Hematopoietic multipotent progenitor cell treated with erythropoietin and hydrocortisone succinate and interleukin-3 and kit ligand, for 4 days (in vitro differentiated cells): Measurements from ENCODE around the gene AK5.
"Not testable (repeated sequence)": the region's sequence is repeated elsewhere in the genome, so short reads cannot be mapped to it uniquely, and the experiment has no call there.

Experiments
- DNase-seq: peaks from one replicate; pipeline ENCODE4 v3.0.0-alpha.2; 2015

The AK5 gene

DNA sequence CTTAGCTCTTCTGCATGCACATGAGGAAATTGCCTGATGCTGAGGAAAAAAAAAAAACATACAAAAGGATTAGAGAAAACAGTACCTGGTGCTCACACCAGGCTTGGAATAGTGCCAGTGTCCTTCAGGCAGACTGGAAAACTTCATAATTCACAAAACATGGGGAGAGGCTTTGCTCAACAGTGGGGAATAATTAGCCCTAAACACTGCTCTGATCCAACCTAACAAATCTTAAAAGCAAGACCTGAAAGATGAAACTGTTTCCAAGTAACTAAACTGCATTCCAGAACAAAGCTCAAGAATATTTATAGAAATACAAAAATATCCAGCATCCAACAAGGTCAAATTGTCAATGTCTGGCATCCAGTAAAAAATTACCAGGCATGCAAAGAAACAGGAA is 124.8 kb downstream of the AK5 start:
- no peak for DNase-seq

DNA sequence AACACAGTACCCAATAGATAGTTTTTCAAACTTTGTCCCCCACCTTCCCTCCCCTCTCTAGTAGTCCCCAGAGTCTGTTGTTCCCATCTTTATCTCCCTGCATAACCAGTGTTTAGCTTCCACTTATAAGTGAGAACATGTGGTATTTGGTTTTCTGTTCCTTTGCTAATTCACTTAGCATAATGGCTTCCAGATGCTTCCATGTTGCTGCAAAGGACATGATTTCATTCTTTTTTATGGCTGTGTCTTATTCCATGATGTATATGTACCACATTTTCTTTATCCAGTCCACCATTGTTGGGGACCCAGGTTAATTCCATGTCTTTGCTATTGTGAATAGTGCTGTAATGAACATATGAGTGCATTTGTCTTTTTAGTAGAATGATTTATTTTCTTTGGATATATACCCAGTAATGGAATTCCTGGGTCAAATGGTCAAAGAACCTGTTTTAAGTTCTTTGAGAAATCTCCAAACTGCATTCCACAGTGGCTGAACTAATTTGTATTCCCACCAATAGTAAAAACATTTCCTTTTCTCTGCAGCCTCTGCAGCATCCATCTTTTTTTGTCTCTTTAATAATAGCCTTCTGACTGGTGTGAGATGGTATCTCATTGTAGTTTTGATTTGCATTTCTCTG is 126.0 kb downstream of the AK5 start:
- DNase-seq: no peak

DNA sequence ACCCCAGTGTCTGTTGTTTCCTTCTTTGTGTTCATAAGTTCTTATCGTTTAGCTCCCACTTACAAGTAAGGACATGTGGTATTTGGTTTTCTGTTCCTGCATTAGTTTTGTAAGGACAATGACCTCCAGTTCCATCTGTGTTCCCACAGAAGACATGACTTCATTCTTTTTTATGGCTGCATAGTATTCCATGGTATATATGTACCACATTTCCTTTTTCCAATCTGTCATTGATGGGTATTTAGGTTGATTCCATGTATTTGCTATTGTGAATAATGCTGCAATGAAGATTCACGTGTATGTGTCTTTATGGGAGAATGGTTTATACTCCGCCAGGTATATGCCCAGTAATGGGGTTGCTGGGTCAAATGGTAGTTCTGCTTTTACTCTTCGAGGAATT is 127.1 kb downstream of the AK5 start:
- DNase-seq: not testable (repeated sequence)

DNA sequence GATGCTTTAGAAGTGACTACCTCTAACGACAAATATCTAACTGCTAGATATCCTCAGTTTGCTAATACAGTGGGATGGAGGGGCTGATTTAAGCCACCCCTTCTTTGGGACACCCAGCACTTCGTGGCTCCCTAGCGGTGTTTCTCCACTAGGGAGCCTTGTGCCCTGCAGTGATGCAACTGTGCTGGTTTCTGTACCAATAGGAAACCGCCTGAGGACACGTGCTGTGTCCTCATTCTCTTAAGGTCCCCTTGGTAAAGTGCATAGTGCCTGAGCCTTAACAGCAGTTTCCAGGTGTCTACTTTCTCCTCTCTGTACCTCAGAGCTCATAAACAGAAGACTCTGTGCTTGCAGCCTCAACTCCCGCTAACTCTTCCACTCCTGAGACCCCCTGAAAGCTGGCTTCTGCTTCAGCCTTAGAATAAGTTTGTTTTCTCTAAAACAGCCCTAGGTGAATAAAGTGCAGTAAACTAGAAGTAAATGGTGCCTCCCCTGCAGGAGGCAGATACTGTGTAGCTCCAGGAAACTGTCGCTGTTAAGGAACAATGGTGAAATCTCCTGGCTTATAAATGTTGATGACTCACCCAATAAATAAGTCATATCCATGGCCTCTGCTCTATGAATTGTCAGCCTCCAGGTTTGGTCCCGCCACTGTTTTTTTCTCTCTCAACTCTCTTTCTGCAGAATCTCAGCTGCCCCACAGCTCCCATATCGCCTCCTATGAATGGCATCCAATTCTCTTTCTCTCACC is 130.4 kb downstream of the AK5 start:
- DNase-seq: peak; percentile 43

DNA sequence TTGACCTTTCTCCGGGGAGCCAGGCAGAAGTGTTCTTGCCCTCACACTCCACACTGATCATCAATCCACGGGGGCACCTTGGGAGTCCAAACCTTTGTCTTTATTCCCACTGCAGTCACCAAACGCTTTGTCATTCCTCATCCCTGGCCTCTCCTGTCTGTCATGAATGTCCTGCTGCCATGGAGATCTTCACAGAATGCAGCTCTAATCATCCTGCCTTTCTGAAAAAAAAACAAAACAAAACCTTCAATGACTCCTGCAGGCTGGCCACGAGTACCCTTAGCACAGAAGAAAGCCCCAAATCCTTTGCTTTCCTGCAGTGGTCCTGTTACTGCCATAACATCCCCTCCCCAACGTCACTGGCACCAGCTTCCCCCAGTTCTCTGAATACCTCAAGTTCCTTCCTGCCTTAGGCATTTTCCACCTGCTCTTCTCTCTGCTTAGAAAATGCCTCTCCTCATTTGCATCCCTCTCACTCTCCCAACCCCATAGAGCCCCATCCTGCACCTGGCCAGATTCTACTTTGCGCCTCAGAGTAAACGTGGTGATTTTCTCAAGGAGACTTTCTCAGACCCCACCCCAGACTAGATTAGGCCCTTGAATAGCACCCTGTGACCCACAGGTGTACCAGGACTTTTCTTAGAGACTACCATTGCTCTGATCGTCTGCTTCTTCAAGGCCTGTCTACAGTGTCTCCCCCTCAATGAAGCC is 131.2 kb downstream of the AK5 start:
- DNase-seq: peak; percentile 8

DNA sequence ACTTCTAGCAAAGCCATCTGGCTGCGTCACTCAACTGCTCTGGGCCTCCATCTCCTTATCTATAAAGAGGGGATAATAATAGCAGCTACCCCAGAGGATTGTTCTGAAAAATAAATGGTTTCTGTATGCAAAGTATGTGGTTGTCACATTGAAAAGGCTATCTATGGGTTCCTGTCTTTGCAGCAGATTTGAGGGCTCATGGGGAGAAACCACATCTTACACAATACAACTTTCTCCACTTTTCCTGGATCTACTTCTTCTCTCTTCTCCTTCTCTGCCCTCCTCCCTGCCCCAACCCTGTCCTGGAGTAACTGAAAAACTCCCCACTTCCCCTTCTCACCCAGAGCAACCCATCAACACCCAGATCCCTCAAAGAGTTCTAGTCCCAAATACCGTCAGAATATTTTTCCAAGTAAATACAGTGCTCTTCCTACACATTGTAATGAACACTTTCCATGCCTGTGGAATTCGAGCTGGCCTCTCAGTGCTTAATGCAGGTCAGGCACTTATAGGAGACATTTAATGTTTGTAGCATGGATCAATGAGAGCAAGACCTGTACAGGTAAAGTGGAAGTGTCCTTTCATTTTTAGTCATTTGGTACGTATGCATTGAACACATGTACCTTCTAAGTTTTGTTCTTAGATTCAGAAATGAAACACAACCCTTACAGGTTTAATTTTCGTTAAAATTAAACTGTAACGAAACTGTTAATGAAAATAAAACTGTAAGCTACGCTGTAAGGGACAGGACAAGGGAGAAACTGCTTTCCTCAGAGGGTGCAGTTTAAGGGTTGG is 131.9 kb downstream of the AK5 start:
- DNase-seq: peak; percentile 72

DNA sequence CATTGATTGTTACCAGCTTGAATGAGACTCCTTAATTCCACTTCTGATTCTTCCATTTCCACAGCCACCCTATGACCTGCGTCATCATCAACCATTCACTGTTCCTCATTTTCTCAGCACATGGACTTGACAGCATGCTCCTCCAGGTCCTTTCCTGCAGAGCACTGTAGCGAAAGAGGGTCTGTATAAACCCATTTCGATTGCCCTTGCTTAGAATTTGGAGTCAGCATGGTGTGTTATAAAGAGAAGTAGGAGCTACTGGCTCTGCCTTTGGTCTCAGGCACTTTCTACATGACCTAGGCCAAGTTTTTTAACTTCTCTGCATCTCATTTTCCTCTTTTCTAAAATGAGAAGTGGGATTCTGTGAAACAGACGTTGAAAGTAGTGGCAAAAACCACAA is 133.8 kb downstream of the AK5 start:
- DNase-seq: peak; percentile 60

DNA sequence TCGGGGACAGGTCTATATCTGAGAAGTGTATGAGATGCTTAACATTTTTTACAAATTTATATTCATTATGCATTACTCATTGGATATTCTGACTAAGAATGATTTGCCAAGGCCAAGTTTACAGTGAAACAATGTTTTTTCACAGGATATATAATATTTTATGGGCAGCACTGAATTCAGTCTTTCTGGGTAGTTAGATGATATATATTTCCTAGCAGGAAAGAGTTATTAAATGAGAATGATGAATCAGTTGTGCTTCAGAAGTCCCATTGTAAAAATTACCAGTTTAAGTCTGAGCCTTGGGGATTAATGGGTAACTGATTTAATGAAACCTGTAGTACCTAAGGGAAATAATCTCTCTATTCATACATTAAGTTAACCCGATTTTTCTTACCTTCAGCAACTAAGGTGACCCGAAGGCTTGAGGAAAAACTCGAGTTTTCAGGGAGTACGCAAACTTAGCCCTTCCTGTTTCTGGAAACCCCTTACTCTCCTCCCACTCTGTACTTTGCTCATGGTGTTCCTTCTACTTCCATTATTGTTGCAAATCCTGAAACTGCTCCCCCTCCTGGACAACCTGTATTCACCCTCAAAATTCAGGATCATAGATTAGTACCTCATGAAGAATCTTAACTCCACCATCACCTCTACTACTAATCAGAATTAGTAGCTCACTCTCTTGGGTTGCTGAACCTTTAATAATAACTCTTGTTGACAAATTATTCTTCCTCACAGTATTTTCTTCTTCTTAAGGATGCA is 135.1 kb downstream of the AK5 start:
- peak; percentile 25 for DNase-seq

DNA sequence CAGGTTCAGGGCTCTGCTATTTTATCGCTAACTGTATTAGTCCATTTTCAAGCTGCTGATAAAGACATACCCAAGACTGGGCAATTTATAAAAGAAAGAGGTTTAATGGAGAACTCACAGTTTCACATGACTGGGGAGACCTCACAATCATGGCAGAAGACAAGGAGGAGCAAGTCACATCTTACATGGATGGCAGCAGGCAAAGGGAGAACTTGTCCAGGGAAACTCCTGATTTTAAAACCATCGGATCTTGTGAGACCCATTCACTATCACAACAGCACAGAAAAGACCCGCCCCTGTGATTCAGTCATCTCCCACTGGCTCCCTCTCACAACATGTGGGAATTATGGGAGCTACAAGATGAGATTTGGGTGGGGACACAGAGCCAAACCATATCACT is 136.2 kb downstream of the AK5 start:
- DNase-seq: not testable (repeated sequence)

DNA sequence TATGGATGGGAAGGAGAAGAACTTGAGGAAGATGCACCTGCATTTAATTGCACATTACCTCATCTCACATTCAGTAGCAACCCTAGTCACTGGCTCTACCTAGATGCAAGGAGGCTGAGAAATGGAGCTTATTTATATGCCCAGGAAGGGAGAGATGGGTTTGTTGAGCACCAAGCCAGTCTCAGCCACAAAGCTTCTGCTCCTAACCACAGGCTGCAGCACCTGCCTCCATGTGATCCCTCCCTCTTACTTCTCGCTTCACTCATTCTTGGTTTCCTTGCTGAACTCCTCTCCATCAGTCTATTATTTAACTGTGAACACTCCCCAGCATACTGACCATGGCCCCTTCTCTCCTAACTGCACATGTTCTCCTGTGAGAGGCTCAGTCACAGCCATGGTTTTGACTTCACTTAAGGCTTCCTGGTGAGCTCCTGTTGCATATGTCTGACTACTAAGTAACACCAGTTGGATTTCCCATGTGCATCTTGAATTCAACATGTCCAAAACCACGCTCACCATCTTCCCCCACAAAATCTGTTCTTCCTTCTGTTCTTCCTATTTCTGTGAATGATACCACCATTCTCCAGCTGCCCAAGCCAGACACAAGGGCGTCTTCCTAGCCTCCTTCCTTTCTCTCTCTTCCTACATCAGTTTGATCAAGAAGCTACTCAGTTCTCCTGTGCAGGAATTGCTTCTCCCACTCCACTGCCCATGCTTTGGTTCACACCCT is 139.8 kb downstream of the AK5 start:
- DNase-seq: no peak

DNA sequence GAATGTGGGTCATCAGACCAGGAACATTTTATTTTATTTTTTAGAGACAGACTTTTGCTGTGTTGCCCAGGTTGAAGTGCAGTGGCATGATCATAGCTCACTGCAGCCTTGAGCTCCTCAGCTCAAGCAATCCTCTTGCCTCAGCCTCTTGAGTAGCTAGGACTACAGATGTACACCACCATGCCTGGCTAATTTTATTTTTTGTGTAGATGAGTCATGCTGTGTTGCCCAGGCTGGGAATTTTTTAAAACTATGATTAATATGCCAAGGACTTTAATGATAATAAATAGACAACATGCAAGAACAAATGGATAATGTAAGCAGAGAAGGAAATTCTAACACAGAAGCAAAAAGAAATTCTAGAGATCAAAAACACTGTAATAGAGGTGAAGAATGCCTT is 142.4 kb downstream of the AK5 start:
- DNase-seq: no peak

DNA sequence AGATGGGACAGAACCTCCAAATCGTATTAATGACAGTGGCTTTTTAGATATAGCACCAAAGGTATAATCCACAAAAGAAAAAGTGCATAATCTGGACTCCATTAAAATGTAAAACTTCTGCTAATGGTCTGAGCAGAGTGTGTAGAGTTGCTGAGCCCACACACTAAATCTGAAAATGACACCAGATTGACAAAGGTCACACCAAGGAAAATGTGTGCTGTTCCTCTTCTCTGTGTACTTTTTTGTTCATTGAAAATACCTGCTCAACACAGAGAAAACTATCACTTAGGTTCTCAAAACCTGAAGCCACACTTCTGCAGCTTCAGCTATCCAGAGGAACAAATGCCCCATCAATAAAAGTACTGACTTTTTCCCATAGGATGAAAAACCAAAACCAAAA is 146.2 kb downstream of the AK5 start:
- no peak for DNase-seq

DNA sequence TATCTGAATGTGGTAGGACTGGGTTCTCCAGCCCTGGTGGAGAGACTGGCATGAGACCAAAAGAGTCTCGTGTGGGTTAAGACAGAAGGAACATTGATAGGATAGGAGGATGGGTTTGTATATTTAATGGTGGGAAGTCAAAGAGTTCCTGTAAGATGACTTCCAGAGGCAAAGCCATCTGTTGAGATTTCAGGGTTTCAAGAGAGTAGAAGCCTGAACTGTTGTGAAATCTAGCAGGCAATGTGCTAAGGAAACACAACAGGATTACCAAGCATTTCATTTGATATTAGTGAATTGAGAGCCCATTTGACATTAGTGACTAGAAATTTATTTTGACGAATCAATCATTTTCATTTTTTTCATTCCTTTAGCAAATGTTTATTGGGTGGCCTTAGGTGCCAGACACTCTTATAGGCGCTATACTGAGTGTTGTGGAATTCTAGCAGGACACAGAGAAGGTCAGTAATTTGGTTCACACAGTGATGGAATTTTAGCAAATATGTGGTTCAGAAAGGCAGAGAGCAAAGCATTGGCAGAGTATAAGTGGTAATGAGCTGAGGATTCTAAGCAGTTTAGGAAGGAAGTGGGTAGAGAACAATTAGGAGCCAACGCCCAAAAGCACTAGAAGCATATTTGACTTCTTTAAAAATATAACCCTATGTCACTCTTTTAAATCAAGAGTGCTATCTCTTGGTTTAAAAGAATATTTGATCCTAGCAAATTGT is 149.3 kb downstream of the AK5 start:
- peak; percentile 79 for DNase-seq

DNA sequence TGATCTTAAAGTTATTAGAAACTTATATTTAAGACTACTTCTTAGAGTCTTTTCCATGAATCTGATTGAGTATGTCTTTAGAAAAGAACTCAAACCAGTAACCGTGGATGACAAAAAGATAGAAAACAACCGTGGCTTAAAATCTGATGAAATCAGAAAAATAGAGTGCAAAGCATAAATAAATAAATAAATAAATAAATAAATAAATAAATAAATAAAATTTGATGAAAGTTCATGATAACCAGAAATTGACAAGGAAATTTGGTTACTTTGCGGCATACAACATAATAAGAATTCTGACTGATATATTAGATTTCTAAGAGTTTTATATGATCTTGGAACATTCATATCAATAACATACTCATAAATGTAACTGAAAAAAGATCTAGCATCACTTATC is 152.1 kb downstream of the AK5 start:
- DNase-seq: no peak

DNA sequence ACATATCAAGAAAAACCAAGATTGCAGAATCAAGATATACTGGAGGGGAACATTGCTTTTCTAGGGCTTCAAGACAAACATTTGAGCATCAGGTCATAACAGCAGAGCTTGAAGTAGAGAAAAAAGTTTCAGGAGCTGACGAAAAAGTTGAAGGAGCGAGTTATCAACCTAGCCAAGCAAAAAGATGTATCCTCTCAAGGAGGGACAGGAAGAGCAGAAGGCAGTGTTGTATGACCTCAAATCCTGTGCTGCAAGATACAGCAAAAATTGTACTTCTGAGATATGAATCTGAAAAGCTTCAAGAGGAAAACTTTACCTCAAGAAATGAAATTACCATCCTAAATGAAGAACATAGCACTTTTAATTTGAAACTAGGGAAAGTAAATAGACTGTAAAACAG is 153.1 kb downstream of the AK5 start:
- peak; percentile 35 for DNase-seq

DNA sequence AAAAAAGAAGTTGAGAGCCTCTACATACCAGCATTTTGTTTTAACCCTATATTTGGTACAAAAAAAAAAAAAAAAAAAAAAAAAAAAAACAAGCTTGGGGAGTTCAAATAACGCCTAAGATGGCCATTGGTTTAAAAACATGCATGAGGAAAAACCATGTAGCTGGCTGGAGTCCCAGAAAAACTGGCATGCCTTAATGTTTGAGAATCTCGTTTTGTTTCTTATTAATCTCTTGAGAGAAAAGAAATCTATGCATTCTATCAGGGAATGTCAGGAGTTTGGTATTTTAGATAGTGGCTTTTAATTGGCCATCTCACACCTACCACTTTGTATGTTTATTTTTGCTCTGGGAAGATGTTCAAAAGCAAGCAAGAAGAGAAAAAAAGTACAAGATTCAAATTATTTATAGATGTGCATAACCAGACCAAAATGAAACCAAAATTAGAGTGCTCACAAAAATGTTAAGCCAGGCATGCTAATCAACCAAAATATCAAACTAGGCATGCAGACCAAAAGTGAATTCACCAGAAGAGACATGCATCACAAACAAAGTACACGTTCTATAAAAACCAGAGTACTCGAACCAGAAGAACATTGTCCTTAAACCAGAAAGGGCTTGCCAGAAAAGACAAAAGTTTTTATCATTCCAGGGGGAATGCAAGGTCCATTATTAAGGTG is 156.6 kb downstream of the AK5 start:
- no peak for DNase-seq

DNA sequence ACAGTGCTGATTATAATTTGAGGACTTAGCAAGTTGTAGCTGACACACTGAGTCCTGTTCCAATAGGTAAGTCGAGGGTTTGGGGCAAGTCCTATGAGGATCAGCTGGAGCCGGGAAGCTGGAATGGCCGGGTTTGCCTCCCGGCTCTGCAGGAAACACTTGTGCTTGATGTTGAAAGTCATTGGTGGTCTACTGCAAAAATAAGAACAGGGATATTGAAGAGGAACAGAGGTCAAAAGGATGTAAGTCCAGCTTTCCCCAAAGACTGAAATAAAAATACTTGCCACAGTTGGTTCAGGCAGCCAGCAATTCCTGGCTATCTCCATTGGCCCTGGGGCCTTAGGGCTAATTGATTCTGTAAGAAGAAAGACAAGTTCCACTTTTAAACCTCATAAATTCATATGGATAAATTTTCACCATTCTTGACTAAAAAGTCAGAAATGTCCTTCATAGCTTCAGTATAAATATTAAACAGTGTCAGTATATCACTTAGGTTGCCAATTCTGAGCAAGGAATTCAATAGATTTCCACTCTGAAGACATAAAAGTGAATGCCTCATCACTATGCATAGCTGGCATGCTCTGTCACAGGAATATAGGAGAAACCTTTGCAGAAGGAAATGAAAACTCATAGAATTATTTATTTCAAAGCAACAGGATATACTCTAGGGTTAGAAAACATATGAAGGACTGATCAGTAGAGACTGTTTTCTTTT is 165.2 kb downstream of the AK5 start:
- DNase-seq: no peak

DNA sequence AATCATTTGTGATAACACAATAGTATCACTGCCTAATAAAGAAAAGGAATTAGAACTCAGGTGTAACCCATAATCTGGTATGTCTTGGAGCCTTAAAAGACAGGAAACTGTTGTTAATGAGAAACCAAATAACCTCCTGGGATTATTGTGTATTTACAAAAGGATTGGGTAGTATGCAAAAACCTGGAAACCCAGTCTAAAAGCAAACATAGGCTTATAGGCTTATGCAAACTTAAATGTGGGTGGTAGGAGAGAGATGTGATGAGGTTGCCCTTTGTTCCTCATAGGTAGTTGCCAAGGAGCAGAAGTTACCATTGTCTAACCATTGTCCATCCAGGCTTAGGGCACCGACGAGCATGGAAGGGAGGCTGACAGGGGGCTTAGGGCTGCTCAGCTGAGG is 165.8 kb downstream of the AK5 start:
- DNase-seq: no peak

DNA sequence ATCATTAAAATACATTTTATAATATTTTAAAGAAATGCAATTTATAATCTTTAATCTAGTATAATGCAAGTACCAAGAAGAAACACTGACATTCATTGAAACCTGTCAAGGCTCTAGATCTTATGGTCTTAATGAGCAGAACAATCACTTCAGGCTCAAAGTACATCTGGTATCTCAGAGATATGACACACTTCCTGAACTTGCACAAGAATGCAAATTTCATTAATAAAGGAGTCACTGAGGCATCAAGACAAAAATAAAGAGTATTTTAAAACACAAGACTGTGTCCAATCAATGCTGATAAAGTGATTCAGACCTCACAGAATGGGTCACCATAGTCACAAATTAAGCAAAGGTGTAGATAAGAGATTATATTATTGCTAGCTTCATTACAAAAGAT is 178.1 kb downstream of the AK5 start:
- peak; percentile 41 for DNase-seq

DNA sequence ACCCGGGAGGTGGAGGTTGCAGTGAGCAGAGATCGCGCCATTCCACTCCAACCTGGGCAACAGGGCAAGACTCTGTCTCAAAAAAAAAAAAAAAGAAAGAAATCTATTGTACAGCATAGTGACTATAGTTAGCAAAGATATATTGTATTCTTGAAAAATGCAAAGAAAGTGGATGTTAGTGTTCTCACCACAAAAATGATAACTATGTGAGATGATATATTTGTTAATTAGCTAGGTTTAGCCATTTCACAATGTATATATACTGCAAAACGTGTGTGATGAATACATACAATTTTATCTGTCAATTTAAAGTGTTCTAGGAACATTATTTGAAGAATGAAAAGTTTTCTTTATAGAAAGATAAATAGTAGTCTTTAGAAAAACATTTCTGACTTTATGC is 179.9 kb downstream of the AK5 start:
- no peak for DNase-seq
